Osteoblast (primary cell): ENCODE results near the gene PARD3. TPM values are rescaled to one million over a fixed set of nuclear protein-coding genes. Genes with fewer than 3 reads are reported as not detected.
A peak's percentile ranks its signal among the peaks of the same experiment; 100 is the strongest.

ENCODE experiments used
- DNase-seq: peaks from one replicate; pipeline ENCODE4 v3.0.0; 2011; ENCODE audit warnings: low spot score, mixed read lengths; ENCODE audit not compliant: insufficient read length; ENCODE audit errors: missing footprints
- H2AFZ ChIP-seq: 2 replicates; pipeline ENCODE4 v1.6.0; 2011; ENCODE audit warnings: mild to moderate bottlenecking, low read length
- H3K27ac ChIP-seq: 2 replicates; pipeline ENCODE4 v1.5.1; 2011; ENCODE audit warnings: mild to moderate bottlenecking, low read depth, low read length, moderate library complexity
- H3K27me3 ChIP-seq: 2 replicates; pipeline ENCODE4 v1.6.0; 2012; ENCODE audit warnings: mild to moderate bottlenecking, control low read depth, inconsistent platforms, low read length, moderate library complexity; ENCODE audit not compliant: insufficient read depth
- H3K36me3 ChIP-seq: 2 replicates; pipeline ENCODE4 v1.5.1; 2011; ENCODE audit warnings: mild to moderate bottlenecking, low read length, control low read depth, moderate library complexity; ENCODE audit not compliant: insufficient read depth
- H3K4me1 ChIP-seq: 2 replicates; pipeline ENCODE4 v1.5.1; 2011; ENCODE audit warnings: mild to moderate bottlenecking, low read length, control low read depth, moderate library complexity; ENCODE audit not compliant: insufficient read depth
- H3K4me2 ChIP-seq: 2 replicates; pipeline ENCODE4 v1.6.0; 2011; ENCODE audit warnings: mild to moderate bottlenecking, low read length; ENCODE audit not compliant: insufficient read depth
- H3K4me3 ChIP-seq: fragments of 200-600 bp; sonication (generic); 3 replicates; pipeline ENCODE4 v1.5.1; 2012; ENCODE audit warnings: mild to moderate bottlenecking, low read length, inconsistent platforms; ENCODE audit not compliant: insufficient read depth
- H3K79me2 ChIP-seq: 2 replicates; pipeline ENCODE4 v1.6.0; 2012; ENCODE audit warnings: mild to moderate bottlenecking, low read length, control low read depth, inconsistent platforms; ENCODE audit not compliant: insufficient read depth
- H3K9me3 ChIP-seq: 2 replicates; pipeline ENCODE4 v1.5.1; 2011; ENCODE audit warnings: low read depth, low read length, control low read depth
- H4K20me1 ChIP-seq: 2 replicates; pipeline ENCODE4 v1.6.0; 2012; ENCODE audit warnings: mild to moderate bottlenecking, low read length, control low read depth; ENCODE audit not compliant: insufficient read depth
- total RNA-seq: library from RNA; depleted of rRNA; stranded (reverse); fragments of >200 nt; gene quantifications from 2 replicates; pipeline ENCODE4 v1.2.3, GENCODE V29; 2012
- TF ChIP-seq, protein P1 (sequence below): IDR thresholded peaks from 2 replicates; pipeline ENCODE4 v1.5.1; 2011; ENCODE audit warnings: mild to moderate bottlenecking, low read depth, low read length, moderate library complexity; ENCODE audit errors: extremely low read depth

The PARD3 gene
- total RNA-seq, 1 donor: 71.7 TPM

DNA sequence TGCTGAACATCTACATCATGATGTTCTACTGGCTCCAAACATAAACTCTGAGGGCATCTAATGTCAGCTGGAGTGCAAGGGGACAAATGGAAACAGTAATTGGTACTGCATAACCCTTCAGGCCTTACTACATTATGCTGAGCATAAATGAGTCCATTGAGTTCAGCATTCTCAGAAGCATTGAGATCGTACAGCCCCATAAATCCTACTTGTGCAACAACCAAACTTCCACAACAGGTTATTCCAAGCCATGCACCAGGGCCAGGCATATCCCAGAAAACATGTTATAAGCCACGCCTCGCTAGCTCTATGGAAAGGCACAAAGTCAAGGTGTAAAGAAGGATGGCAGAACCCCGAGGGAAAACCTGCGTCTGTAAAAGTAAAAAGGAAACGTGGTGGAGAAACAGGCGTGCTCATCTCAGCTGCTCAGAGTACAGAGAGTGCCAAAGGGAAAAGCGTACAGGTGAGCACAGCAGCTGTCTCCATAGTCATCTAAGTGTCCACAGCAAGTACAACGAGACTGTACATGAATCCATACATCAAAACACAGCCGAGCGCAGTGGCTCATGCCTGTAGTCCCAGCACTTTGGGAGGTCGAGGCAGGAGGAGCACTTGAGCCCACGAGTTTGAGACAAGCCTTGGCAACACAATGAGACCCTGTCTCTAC, 124.6 kb downstream of the PARD3 start:
- Histone ChIP-seq H3K27ac (no peak overlapping the region), H3K79me2 (peaks cover 14% of the 10 kb centered on the region), H3K4me1 (peaks cover 22% of the 10 kb centered on the region), H3K4me3 (no peak overlapping the region), H3K4me2 (no peak overlapping the region), H4K20me1 (peaks cover 2% of the 10 kb centered on the region), H2AFZ (no peak overlapping the region), H3K36me3 (no peaks in the 10 kb centered on the region), H3K9me3 (no peaks in the 10 kb centered on the region), H3K27me3 (no peaks in the 10 kb centered on the region)
- DNase-seq: no peak
- TF ChIP-seq, protein P1, sequence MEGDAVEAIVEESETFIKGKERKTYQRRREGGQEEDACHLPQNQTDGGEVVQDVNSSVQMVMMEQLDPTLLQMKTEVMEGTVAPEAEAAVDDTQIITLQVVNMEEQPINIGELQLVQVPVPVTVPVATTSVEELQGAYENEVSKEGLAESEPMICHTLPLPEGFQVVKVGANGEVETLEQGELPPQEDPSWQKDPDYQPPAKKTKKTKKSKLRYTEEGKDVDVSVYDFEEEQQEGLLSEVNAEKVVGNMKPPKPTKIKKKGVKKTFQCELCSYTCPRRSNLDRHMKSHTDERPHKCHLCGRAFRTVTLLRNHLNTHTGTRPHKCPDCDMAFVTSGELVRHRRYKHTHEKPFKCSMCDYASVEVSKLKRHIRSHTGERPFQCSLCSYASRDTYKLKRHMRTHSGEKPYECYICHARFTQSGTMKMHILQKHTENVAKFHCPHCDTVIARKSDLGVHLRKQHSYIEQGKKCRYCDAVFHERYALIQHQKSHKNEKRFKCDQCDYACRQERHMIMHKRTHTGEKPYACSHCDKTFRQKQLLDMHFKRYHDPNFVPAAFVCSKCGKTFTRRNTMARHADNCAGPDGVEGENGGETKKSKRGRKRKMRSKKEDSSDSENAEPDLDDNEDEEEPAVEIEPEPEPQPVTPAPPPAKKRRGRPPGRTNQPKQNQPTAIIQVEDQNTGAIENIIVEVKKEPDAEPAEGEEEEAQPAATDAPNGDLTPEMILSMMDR: no peak

DNA sequence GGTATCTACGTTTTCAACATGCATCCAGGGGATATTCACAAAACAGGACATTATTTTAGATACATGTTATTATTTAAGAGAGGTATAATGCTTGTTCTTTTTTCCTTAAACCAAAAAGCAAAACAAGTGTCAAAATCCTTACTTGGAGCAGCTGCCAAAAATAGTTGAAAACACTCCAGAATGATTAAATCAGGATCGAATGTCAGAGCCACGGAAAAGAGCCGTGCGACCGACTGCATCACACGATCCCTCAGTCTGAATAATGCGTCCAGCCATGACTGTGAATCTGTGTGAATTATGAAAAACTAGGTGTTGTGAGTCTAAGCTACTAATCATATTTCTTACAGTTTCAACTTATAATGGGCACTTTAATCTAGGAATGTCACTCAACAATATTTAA, 126.0 kb downstream of the PARD3 start:
- Histone ChIP-seq H3K79me2 (peaks cover 16% of the 10 kb centered on the region), H2AFZ (no peak overlapping the region), H3K4me2 (peak overlapping the region; percentile 53), H3K27ac (peak overlapping the region; percentile 40), H3K4me3 (no peak overlapping the region), H3K36me3 (no peaks in the 10 kb centered on the region), H3K27me3 (no peaks in the 10 kb centered on the region), H3K9me3 (no peaks in the 10 kb centered on the region), H4K20me1 (peaks cover 2% of the 10 kb centered on the region), H3K4me1 (peaks cover 22% of the 10 kb centered on the region)
- no peak for DNase-seq
- TF ChIP-seq, protein P1: no peak

DNA sequence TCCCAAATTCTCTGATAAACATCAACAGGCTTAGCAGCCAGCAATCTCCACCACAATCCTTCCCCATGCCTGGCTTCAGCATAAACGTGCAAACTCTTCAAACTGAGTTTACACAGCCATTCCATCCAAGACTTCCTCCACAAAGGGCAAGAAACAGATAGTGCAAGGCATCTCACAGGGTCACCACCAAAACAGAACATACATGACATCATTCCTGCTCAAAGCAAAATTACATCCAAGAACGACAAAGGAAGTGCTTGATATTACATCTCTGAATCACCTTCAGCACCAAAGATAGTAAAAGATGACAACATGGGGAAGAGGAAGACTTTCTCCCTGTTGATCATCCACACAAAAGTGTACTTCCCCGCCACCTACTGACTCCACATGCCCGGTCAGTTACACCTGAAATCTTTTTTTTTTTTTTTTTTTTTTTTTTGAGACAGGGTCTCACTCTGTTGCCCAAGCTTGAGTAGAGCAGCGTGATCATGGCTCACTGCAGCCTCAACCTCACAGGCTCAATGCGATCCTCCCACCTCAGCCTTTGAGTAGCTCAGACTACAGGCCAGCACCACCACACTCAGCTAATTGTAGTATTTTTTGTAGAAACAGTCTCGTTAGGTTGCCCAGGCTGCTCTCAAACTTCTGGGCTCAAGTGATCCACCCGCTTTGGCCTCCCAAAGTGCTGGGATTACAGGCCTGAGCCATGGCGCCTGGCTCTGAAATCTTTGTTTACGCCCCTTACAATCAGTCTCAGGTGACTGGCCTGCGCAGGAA, 127.5 kb downstream of the PARD3 start:
- no peaks in the 10 kb centered on the region for H3K36me3 ChIP-seq
- no peak overlapping the region for H3K4me2 ChIP-seq
- H2AFZ ChIP-seq: no peak overlapping the region
- no peak overlapping the region for H3K4me3 ChIP-seq
- H3K9me3 ChIP-seq: no peaks in the 10 kb centered on the region
- H4K20me1 ChIP-seq: peaks cover 8% of the 10 kb centered on the region
- H3K79me2 ChIP-seq: peaks cover 27% of the 10 kb centered on the region
- H3K27ac ChIP-seq: no peak overlapping the region
- no peaks in the 10 kb centered on the region for H3K27me3 ChIP-seq
- H3K4me1 ChIP-seq: peaks cover 22% of the 10 kb centered on the region
- TF ChIP-seq, protein P1: no peak
- no peak for DNase-seq

DNA sequence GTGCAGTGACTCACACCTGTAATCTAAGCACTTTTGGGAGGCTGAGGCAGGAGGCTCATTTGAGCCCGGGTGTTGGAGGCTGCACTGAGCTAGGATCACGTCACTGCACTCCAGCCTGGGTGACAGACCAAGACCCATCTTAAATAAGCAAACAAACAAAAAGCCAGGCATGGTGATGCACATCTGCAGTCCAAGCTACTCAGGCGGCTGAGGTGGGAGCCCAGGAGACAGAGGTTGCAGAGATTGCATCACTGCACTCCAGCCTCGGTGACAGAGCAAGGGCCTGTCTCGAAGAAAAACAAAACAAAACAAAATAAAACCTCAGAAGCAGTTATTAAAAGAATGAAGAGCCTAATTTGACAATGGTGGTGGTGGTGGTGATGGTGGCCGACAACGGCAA, 132.5 kb downstream of the PARD3 start:
- Histone ChIP-seq H4K20me1 (peaks cover 15% of the 10 kb centered on the region), H3K79me2 (peaks cover 19% of the 10 kb centered on the region), H3K9me3 (no peaks in the 10 kb centered on the region), H3K27ac (no peak overlapping the region), H3K4me2 (no peak overlapping the region), H3K4me1 (peaks cover 6% of the 10 kb centered on the region), H3K4me3 (no peak overlapping the region), H3K27me3 (no peaks in the 10 kb centered on the region), H3K36me3 (no peaks in the 10 kb centered on the region), H2AFZ (no peak overlapping the region)
- DNase-seq: no peak
- TF ChIP-seq, protein P1: no peak
